Forelimb muscle (tissue), 1 donor: ENCODE results near the gene PAK5. TPM values are rescaled to one million over a fixed set of nuclear protein-coding genes. Genes with fewer than 3 reads are reported as not detected.

Experiments used
- DNase-seq: peaks from one replicate; pipeline ENCODE4 v3.0.0-alpha.2; 2013; ENCODE audit warnings: low read depth
- polyA plus RNA-seq: library from polyadenylated mRNA; unstranded; fragments of 120-200 nt; gene quantifications from one replicate; pipeline ENCODE4 v1.2.1, GENCODE V29; 2013; ENCODE audit not compliant: insufficient read length

Gene PAK5
- polyA plus RNA-seq, 1 donor, result 0.14 TPM

- no peak for DNase-seq
Observed at GRCh38 chr20:9577397-9577796, 261.5 kb downstream of the PAK5 start.

- DNase-seq, result no peak
Observed at GRCh38 chr20:9576695-9577094, 262.2 kb downstream of the PAK5 start.

GRCh38 chr20:9575836-9576235, 263.0 kb downstream of the PAK5 start:
- no peak for DNase-seq

- no peak for DNase-seq
Observed at GRCh38 chr20:9574776-9575175, 264.1 kb downstream of the PAK5 start.

- DNase-seq, result no peak
Observed at GRCh38 chr20:9574181-9574580, 264.7 kb downstream of the PAK5 start.

- no peak for DNase-seq
Observed at GRCh38 chr20:9573335-9574151, 265.3 kb downstream of the PAK5 start.

- no peak for DNase-seq
Observed at GRCh38 chr20:9572670-9573069, 266.2 kb downstream of the PAK5 start.

- DNase-seq, result no peak
Observed at GRCh38 chr20:9571783-9572182, 267.1 kb downstream of the PAK5 start.

- no peak for DNase-seq
Observed at GRCh38 chr20:9570612-9571011, 268.3 kb downstream of the PAK5 start.

GRCh38 chr20:9566977-9567376, 271.9 kb downstream of the PAK5 start:
- DNase-seq, result no peak

GRCh38 chr20:9565910-9566550, 272.8 kb downstream of the PAK5 start:
- DNase-seq, result no peak

- no peak for DNase-seq
Observed at GRCh38 chr20:9557411-9557810, 281.5 kb downstream of the PAK5 start.

GRCh38 chr20:9555781-9556180, 283.1 kb downstream of the PAK5 start:
- DNase-seq, result no peak

- no peak for DNase-seq
Observed at GRCh38 chr20:9551808-9552550, 286.9 kb downstream of the PAK5 start.

- no peak for DNase-seq
Observed at GRCh38 chr20:9550871-9551270, 288.0 kb downstream of the PAK5 start.

- no peak for DNase-seq
Observed at GRCh38 chr20:9550283-9550682, 288.6 kb downstream of the PAK5 start.

GRCh38 chr20:9543214-9543613, 295.7 kb downstream of the PAK5 start:
- no peak for DNase-seq

- no peak for DNase-seq
Observed at GRCh38 chr20:9535449-9535848, 303.4 kb downstream of the PAK5 start.

- DNase-seq, result no peak
Observed at GRCh38 chr20:9534025-9534424, 304.9 kb downstream of the PAK5 start.

GRCh38 chr20:9532069-9532838, 306.6 kb downstream of the PAK5 start:
- DNase-seq, result no peak

- DNase-seq, result no peak
Observed at GRCh38 chr20:9531581-9531980, 307.3 kb downstream of the PAK5 start.

GRCh38 chr20:9523636-9524035, 315.2 kb downstream of the PAK5 start:
- DNase-seq, result no peak
